SH-SY5Y (cell line): ENCODE measurements around the gene GALNT18.

Source experiments
- GATA2 ChIP-seq: IDR thresholded peaks from 2 replicates; pipeline ENCODE4 v1.6.1; 2011; ENCODE audit warnings: mild to moderate bottlenecking, low read depth, low read length
- GATA3 ChIP-seq: IDR thresholded peaks from 2 replicates; pipeline ENCODE4 v1.6.1; 2011; ENCODE audit warnings: low read depth, mild to moderate bottlenecking, low read length, moderate library complexity

DNA sequence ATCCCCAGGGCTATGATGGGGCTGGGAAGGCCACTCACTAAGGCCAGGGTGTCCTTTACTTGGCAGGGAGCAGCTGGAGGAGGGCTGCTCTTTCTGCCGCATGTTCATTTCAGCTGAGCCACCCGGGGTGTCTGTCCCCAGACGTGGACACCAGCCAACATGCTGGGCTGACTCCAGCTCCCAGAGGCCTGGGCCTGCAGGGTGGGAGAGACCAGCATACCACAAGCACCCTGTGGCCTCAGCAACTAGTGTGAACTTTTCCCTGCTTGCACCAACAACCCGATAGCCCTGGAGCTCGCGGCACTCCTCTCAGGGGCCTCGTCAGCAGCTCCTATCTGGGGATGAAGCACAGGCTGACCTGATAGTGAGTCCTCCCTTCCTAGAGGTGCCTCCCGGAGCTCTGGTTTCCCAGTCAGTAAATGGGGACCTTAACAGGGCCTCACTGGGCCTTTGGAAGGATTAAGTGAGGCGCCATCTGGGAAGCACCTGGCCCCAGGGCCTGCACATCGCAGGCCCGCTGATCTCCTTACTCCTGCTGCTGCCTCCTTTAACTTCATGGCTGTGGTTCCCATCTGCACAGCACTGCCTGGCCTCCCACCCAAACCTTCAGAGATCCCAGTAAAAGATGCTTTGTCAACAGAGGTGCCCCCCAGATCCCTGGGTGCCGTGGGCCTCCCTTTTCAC lies 83.4 kb downstream of the GALNT18 start:
- no peak for TF ChIP-seq GATA2
- no peak for TF ChIP-seq GATA3
